ENCODE measurements around the gene PRCC.
A peak's percentile ranks its signal among the peaks of the same experiment; 100 is the strongest.
"Not testable (repeated sequence)": the region's sequence is repeated elsewhere in the genome, so short reads cannot be mapped to it uniquely, and the experiment has no call there.

The PRCC gene

DNA sequence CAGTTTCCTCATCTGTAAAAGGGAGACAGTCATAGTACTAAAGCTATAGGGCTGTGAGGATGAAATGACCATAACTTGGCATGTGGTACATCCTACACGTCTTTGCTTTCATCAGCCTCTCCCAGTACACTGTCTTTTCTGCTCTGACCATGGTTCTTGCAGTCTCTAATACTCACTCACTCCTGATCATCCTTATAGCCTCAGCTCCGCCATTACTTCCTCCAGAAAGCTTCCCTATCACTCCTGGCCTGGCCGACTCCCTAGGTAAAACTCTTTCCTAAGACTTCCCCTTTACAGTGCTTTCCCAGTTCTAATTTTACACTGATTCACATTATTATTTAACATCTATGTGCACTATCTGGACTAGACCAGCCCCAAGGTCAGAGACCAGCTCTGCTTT, 21.5 kb upstream of the PRCC start:
- DNase-seq: no peak

DNA sequence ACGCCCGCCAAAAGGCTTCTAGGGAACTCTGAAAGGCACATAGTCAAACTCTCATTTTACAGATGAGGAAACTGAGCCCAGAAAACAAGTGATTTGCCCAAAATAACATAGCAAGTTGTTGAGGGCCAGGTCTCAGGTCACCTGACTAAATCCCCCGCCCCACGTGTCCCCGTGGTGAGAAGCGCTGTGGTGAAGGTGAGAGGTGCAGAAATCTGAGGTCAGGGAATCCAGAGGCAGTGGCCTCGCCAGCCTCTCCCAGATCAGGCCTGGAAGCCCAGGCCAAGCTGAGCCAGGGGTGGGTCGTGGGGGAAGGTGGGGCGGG, 21.0 kb upstream of the PRCC start:
- DNase-seq: no peak

DNA sequence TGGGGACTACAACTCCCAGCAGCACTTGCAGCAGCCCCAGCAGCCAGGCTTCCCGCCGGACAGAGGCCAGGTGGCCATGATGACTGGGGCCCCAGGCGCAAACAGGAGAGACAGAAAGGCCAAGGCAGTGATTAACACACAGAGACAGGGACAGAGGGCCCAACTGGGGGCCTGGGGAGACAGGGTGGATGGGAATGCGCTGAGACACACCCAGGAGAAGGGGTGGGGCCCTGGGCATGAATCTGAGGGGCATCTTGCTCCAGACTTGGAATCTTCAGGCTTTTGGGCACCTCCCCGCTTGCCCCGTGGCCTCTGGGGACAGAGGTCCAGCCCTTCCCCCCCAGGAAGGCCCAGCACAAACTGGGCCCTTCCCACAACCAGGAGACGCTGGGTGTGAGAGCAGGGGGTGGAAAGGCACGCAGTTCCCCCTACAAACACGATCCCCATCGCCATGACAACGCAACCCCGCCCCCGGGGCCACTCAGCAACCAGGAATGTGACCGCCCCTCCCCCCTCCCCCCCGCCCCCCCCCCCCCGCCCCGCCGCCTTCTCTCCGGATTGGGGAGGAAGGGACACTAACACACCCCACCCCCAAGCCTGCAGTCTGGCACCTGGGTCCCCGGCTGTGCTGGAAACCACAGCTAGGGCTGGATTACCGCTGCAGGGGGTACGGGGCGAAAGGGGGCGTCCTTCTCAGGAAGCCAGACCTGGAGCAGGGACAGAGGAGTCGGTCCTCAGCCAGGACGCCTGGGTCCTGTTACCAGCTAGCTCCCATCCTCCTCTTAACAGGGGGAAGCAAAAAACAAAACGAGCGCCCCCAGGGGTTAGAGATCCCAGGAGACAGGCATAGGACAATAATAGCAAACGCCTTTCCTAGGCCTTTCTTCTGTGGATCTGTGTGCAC, 20.4 kb upstream of the PRCC start:
- DNase-seq: peak; percentile 92

DNA sequence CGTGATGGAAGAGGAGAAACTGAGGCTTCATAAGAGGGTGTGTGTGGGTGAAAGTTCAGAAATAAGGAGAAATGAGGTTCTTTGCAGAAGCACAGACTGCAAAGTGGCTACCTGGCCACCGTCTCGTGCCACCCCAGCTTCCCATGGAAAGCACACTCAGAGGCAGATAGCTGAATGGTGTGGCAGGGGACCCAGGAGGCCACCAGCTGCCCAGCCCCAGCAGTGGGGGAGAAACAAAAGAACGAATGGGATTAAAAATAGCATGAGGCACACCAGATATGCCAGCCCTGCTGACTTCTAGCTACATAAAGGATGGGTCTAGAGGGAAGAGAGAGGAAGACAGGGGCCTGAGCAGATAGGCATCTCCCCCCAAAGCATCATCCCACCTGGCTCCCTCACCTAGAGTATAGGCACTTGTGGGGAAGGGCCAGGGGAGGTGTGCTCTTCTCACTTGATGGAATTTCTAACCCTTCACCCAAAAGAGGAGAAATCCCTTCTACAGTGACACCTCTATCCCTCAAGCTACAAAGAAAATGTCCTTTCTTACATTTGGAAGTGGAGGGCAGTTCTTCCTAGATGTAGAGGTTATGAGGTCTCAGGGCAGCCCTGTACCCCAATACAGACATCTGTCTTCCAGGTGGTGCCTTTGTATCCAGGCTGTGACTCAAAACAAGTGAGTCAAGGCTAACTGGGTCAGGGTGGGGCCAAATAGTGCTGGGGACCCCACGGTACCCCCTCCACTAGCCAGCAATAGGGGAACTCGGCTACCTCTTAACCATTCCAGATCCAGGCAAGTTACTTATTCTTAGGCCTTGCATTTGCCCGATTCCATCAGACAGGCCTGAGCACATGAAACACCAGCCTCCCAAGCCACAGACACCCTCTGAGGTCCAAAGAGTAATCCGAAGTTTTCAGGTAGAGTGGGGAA, 19.3 kb upstream of the PRCC start:
- peak; percentile 42 for DNase-seq

DNA sequence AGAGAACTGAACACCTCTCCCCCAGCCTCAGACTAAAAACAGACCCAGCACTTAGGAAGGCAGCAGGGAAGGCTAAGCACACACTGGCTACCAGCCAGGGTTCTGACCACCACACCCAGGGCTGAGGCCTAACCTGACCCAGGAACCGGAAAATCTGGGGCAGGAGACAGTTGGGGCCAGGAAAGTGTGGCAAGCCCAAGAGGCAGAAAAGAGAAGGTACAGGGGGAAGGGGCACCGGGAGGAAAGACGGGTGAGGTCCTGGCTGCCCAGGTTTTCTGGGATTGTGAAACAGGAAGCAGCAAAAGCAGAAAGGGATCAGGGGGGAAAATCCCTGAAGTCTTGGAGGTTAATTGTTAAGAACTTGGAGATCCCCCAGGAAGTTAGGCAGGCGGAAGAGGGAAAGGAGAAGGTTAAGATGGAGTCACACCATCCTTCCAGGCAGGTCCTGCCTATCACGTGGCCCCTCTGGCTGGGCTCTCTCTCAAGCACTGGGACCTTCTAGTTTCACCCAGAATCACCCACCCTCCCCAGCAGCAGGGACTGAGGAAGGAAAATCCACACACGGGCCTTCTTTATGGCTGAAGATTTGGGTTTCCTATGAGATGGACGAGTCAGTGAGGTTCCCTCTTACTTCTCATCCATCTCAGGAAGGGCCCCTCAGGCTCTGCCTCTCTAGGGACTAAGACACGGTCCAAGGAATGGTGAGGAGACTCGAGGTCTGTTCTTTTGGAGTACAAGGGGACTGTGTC, 18.5 kb upstream of the PRCC start:
- no peak for DNase-seq

DNA sequence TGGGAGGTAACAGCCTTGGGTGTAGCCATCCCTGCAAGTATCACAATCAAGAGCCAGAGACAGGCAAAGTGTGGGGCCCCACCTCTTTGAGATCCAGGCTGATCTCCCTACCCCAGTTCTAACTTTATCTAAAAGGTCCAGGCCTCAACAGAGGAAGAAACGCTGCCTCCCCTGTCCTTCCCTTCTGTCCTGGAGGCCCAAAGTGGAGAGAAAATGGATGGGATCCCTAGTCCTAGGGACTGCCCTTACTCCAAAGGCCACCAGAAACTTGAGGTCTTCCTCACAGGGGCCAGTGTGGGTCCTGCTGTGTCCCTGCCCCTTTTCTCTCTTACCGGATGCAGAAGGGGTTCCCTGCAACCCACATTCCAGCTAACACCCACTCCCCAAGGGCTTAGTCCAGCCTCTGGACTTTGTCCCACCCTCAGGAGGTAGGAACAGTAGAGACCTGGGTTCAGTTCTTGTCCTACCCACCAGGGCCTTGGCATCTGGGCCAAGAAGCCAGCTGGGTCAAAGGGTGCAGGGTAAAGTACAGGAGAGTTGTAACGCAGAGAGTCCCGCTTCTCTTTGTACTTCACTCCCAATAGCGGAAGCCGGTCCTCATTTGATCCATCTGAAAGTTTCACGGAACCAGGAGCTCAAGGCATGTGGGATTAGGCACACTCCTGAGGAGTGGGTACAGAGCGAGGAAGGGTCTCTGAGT, 17.8 kb upstream of the PRCC start:
- no peak for DNase-seq

DNA sequence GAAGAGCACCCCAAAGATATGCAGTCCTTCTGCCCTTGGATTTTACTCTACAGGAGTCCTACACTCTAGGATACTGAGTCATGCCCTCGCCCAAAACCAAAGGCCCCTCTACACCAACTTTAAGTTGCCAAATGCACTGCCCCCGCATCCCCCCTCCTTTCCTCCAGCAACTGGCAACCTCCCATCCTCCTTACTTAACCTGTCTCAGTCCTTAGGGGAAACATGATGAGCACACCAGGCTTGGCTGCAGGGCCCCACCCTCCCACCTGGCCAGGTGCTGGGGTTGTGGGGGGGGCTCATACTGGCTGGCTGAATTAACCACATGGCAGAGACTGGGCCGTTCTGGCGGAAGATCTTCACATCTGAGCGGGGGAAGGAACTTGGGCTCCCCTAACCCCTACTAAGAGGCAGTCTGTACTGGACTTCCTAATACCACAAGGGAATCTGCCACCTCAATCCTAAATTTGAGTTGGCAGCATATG, 17.1 kb upstream of the PRCC start:
- peak; percentile 83 for DNase-seq

DNA sequence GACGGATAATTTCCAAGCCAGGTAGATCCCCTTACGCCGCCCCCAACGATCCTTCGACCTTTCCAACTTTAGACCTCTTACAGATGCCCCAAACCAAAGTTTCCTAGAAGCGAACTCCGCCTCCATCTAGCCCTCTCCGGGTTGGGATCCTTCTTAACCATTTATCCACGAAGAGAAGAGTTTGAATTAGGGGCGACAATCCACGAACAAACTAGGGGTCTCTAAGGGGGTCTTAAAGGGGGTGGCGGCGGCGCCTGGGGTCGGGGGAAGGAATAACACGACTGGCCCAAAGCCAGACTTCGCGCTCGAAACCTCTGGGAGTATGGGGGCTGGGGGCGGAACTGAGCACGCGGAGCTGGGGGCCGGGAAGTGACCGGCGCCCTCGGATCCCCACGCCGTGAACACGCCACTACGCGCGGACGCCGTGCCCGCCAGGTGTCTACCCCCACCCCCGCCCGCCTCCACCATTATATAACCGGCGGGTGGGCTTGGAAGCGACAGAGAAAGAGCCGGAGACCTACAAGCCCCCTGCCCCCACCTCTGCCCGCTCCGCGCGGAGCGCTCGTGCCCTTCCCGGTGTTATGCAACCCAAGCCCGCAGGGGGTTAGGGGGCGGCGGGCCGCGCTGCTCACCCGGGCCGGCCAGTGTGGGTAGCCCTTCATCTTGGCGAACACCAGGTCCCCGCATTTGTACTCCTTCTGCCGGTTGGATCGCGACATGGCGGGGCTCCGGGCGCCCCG, 16.5 kb upstream of the PRCC start:
- peak; percentile 64 for DNase-seq

DNA sequence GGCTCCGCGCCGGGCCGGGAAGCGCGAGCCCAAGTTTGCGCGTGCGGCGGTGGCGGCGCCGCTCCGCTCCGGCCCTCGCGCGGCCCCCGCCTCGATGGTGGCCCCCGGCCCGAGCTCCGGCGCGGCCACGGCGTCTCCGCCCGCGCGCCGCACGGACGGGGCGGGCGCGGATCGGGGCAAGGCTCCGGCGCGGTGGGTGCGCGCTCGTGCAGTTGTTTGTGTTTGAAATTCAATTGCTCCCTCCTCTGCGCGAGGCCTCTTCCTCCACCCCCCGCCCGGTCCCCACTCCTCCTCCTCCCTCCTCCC, 15.9 kb upstream of the PRCC start, which contains the start of gene HDGF:
Gene HDGF, minus strand, starts transcription at position 225 of the 306 bp plus-strand sequence. CDS start 246 bp downstream, outside the sequence.
- DNase-seq: no peak

DNA sequence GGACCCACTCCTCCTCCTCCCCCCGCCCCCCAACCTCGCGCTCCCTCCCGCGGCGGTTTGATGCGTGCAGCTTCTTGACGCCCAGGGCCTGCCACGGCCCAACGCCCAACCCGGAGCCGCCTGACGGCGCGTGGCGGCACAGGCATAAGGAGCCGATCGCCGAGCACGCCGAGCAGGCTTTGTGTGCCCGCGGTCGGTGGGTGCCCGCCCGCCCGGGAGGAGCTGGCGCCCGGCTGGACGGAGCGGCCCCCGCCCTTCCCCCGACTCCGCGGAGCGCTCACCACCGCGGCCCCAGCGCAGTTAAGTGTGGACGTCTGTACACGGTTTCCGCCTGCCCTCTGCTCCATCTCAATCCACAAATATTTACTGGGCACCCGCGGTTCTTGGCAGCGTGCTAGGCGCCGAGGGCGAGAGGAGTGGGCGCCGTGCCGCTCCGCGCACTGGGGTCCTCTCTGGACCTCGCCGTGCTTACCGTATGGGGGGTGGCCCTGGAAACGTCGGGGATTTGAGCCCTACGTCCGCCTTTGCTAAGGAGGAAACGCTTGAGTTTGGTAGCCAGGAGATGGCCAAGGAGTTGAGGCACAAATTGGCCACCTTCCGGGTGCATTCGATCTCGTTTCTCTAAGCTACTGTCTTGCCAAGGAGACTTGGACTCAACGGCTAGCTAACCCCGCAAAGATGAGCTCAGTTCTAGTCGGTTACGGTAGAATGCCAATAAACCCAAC, 15.4 kb upstream of the PRCC start:
- peak; percentile 97 for DNase-seq

DNA sequence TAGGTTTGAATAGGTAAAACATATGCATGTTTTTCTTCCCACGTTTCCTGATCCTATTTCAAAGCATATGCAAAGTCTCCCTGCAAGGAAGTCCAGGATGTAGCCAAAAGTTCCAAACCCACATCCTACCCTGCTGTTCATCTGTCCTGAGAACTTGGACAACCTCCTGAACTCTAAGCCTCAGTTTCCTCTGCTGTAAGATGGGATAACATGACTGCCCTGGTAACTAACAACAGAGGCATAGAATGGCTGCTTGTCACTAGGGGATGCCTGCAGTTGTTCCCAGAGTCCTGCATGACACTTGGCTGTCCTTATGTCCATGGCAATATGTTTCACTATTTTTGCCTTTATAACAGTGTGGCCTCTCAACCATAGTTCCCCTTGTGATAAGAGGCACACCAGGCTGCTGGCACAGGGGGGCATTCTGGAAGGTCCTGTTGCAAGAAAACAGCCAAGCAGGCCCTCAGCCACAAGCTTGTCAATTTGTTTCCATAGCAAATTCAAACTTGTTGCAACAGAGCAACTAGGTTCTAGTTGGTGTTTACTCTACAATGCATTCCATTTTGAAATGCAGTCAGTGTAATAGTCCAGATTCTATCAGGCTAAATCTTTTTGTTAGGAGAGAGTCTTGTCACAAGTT, 14.4 kb upstream of the PRCC start:
- DNase-seq: no peak

DNA sequence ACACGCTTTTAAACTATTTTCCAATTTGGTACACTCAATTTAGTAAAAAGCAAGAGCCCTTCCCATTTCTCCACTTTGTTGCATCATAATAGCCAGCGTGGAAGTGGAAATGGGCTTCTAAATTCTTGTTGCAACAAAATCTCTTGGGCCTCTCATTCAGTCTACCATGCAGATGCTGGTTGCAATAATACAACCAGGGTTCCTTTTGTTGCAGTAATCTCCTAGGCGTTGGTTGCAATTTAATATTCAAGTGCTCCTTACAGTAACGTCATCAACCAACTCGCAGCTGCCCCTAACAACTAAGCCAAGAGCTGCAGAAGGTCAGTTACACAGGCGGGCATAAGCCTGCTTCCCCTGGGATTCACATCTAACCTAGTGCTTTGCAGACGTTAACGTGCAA, 13.1 kb upstream of the PRCC start:
- no peak for DNase-seq

DNA sequence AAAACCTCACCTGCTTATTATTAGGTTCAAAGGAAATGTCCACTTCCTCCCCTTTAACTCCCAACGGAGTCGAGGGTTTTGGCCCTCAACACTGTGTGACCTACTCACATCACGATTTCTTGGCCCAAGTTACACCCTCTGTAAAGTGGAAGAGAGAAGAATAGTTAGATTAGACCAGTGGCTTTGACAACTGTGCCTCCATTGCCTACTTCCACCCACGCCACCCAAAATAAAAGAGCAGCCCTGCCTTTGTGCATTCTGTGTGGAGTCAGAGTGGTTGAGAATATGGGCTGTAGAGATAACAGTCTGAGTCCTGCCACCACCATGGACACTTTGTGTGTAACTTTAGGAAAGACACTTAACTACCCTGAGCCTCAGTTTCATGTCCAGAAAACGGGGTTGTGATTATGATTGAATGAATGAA, 11.8 kb upstream of the PRCC start:
- no peak for DNase-seq

DNA sequence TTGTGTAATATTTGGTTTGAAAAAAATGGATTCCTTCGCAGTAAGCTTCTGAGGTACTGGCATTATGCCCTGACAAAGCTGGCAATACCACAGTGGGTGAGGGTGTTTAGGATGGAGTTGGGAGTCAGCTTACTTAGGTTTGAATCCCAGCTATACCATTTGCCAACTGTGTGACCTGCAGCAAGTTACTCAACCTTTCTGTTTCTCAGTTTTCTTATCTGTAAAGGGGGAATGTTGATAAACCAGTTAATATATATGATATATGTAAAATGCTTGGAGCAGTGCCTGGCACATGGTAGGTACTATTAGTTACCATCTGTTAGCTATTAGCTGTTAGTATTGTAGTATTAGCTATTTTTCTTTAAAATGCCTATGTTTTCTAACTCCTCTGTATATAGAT, 11.0 kb upstream of the PRCC start:
- DNase-seq: no peak

DNA sequence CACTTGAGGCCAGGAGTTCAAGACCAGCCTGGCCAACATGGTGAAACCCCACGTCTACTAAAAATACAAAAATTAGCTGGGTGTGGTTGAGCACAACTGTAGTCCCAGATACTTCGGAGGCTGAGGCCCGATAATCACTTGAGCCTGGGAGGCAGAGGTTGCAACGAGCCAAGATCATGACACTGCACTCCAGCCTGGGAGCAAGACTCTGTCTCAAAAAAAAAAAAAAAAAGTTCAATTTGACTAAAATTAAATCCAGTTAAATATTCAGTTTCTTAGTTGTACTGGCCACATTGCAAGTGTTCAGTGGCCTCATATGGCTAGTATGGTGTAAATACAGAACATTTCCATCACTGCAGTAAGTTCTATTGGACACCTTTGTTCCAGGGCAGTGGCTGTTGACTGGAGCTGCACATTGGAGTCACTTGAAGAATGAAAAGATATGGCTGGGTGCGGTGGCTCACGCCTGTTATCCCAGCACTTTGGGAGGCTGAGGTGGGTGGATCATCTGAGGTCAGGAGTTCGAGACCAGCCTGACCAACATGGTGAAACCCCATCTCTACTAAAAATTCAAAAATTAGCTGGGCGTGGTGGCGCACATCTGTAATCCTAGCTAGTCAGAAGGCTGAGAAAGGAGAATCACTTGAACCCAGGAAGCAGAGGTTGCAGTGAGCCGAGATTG, 9.6 kb upstream of the PRCC start:
- not testable (repeated sequence) for DNase-seq

DNA sequence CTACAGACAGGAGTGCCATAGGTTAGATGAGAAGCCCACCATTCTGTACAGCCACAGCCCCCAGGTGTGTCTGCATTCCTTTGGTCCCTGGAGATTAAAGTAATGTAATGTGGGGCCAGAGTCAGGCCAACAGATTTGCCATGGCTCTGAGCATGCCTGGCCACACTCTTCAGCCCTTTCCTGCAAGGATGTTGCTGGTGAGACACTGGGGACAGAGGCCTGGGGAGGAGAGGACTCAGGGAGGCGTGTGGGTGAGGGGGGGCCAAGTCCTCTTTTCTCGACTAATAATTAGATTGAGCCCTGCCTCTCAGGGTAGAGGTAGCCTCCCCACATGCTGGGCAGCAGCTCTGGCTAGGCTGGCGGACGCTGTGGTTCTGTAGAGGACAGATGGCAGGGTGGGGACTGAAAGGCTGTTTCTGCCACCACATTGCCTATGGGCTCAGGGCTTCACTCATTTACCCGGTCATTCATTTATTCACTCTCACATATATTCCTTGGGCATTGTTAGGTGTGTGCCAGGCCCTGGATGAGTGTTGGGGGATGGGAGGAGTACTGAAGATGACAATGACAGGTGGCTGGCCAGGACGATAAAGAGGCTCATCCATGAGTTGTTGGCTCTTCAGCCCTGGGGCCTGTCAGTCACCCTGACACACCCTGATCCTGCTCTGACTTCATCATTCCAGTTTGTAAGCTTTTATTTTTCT, 7.1 kb upstream of the PRCC start:
- no peak for DNase-seq

DNA sequence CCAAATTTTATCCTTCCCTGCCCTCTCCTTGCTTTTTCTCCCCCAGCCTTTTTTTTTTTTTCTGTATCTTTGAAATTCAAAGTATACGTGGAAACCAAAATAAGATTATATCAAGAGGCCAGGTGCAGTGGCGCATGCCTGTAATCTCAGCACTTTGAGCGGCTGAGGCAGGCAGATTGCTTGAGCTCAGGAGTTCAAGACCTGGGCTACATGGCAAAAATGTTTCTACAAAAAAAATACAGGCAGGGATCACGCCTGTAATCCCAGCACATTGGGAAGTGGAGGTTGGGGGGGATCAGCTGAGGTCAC, 6.6 kb upstream of the PRCC start:
- no peak for DNase-seq

DNA sequence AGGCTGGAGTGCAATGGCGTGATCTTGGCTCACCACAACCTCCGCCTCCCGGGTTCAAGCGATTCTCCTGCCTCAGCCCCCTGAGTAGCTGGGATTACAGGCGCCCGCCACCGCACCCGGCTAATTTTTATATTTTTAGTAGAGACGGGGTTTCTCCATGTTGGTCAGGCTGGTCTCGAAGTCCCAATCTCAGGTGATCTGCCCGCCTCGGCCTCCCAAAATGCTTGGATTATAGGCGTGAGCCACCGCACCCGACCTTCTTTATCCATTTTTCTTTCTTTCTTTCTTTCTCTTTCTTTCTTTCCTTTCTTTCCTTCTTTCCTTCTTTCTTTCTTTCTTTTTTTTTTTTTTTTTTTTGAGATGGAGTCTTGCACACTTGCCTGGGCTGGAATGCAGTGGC, 2.2 kb upstream of the PRCC start:
- DNase-seq: not testable (repeated sequence)

DNA sequence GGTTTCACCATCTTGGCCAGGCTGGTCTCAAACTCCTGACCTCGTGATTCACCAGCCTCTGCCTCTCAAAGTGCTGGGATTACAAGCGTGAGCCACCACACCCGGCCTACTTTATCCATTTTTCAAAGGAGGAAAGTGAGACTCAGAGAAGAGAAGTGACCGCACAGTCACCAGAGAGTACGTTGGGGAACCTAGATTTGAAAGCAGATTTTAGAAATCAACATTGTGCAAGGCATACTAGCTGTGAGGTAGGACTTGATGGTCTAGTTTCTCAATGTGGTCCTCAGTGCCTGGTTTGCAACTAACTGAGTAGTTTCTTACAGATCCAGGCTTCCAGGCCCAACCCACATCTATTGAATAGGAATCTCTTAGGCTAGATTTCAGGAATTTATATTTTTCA, 1.7 kb upstream of the PRCC start:
- DNase-seq: no peak
